Heart left ventricle (tissue), 16 donors: Measurements from ENCODE around the gene MALRD1. TPM values are rescaled to one million over a fixed set of nuclear protein-coding genes. Genes with fewer than 3 reads are reported as not detected.

ENCODE experiments used
- ATAC-seq, 4 donors: fragments of 200-7000 bp; cut with Tn5 transposase; one replicate each; pipeline ENCODE4 v1.9.1; 2020 to 2022; ENCODE audit warnings: moderate library complexity in 4 of 4, mild to moderate bottlenecking in 3 of 4, moderate number of reproducible peaks in 1 of 4
- DNase-seq, 5 donors: peaks; one replicate each; pipeline ENCODE4 v3.0.0-alpha.2; 2020
- H3K27ac ChIP-seq, 12 donors: fragments of 200-600 bp; sonication (generic) in 4 of 12; one replicate each; pipeline versions ENCODE4 v1.5.0 to v1.8.0; 2016 to 2022; ENCODE audit warnings: mild to moderate bottlenecking in 2 of 12
- H3K27me3 ChIP-seq, 9 donors: fragments of 200-600 bp; sonication (generic) in 2 of 9; one replicate each; pipeline versions ENCODE4 v1.5.1 to v1.8.0; 2016 to 2022; ENCODE audit warnings: mild to moderate bottlenecking in 3 of 9
- H3K36me3 ChIP-seq, 9 donors: fragments of 200-600 bp; sonication (generic) in 2 of 9; one replicate each; pipeline versions ENCODE4 v1.5.0 to v1.8.0; 2018 to 2022; ENCODE audit warnings: mild to moderate bottlenecking in 2 of 9
- H3K4me1 ChIP-seq, 12 donors: fragments of 200-600 bp; sonication (generic) in 4 of 12; one replicate each; pipeline versions ENCODE4 v1.5.0 to v1.8.0; 2016 to 2022; ENCODE audit warnings: mild to moderate bottlenecking in 3 of 12
- H3K4me3 ChIP-seq, 12 donors: fragments of 200-600 bp; sonication (generic) in 4 of 12; one replicate each; pipeline versions ENCODE4 v1.5.0 to v1.8.0; 2017 to 2022; ENCODE audit warnings: mild to moderate bottlenecking in 9 of 12, moderate library complexity in 4 of 12
- H3K9me3 ChIP-seq, 12 donors: fragments of 200-600 bp; sonication (generic) in 4 of 12; one replicate each; pipeline versions ENCODE4 v1.5.0 to v1.8.0; 2016 to 2022; ENCODE audit warnings: mild to moderate bottlenecking in 1 of 12
- POLR2A ChIP-seq, 2 donors: fragments of 450-650 bp; IDR thresholded peaks; one replicate each; pipeline ENCODE4 v1.6.1; 2017; ENCODE audit warnings: antibody characterized with exemption in 2 of 2, mild to moderate bottlenecking in 2 of 2, moderate library complexity in 2 of 2
- WGBS, 4 donors: extraction: QIAGEN DNeasy Blood & Tissue Kit in 2 of 4; methylation state at CpG; one replicate each; pipeline versions ENCODE4 v1.1.5 to v1.1.7; 2013 to 2018; 5-methylcytosine and 5-hydroxymethylcytosine counted together
- intact Hi-C, 10 donors: fragments of 100-400 bp; cut with DNase I; formaldehyde crosslinking; loops; one replicate each; pipeline versions ENCODE4 v1.11.1 to v1.14.2; 2022
- polyA plus RNA-seq, 2 donors: library from polyadenylated mRNA; stranded (reverse); fragments of 200-250 nt; gene quantifications; one replicate each; pipeline ENCODE4 v1.2.3, GENCODE V29; 2013
- total RNA-seq, 9 donors: library from RNA; depleted of rRNA in 2 of 9; stranded (reverse); fragments of >200 nt in 2 of 9; fragmentation: NEBNext Ultra II Directional in 3 of 9; extraction: Animal tissue kit (Norgen Biotek cat#: 25700) in 3 of 9; gene quantifications; one replicate each; pipeline versions ENCODE4 v1.1.0 to v1.2.4, GENCODE V29; 2016 to 2023
- TF ChIP-seq, protein P1 (sequence below), 12 donors: fragments of 200-600 bp; sonication (generic) in 4 of 12; IDR thresholded peaks; one replicate each; pipeline versions ENCODE4 v1.5.0 to v1.8.0; 2018 to 2022; ENCODE audit warnings: antibody characterized with exemption in 12 of 12, mild to moderate bottlenecking in 5 of 12
- donor health status: ischemic (EF 13 %, LVEDD 7.1; RV severe dilation, severe dysfunction).
- donor health status: healthy with polysubstance abuse.
- donor health status: DM: no; HTN: yes; CAD: no.
- donor health status: DM: no; HTN: no; CAD: no.
- donor health status: ischemic (EF 25% LVEDD 6.9; RV normal size, moderate dysfunction).
- donor health status: ischemic (EF 25% LVEDD 5.7; RV mildly dilated, moderate dysfunction).
- donor health status: healthy.
- donor health status: DM: yes; HTN: yes; CAD: no.
- donor health status: ischemic (EF 35%, LVEDD 5.7; RV mildly dilated, moderate dysfunction).
- donor health status: nonischemic (EF 11% LVEDD 7.7; RV severe dilation, severe dysfunction).
- donor health status: DM: yes; HTN: yes; CAD: no.
- donor health status: PGD.
- donor health status: ischemic (EF 29% LVEDD 5.4; RV normal size, mild dysfunction).
- donor health status: nonischemic (EF 23%, LVEDD 6.1; RV moderate dilation, normal function).

Gene MALRD1
- total and polyA plus RNA-seq, 11 donors: 0.12 to 1.1 (median 0.37) TPM; not detected in 1

DNA sequence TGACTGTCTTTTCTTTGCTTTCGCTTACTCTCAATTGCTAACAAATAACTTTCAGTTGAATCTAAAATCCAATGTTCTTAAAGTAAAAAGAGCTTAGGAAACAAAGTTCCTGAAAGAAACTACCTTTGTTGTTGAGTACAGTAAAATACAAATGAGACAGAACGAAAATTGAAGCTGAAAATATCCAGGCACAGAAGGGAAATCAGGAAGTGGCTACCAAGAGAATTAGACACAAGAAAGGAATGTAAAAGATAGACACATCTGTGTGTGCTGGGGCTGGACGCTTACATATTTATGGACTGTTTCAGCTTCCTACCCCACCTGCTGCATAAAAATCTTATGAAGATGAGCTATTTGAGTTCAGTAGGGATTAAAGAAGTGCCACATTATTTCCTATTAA is 606.0 kb downstream of the MALRD1 start:
- no peak for TF ChIP-seq POLR2A (IDR thresholded peaks at IDR 0.05)
- TF ChIP-seq, protein P1, sequence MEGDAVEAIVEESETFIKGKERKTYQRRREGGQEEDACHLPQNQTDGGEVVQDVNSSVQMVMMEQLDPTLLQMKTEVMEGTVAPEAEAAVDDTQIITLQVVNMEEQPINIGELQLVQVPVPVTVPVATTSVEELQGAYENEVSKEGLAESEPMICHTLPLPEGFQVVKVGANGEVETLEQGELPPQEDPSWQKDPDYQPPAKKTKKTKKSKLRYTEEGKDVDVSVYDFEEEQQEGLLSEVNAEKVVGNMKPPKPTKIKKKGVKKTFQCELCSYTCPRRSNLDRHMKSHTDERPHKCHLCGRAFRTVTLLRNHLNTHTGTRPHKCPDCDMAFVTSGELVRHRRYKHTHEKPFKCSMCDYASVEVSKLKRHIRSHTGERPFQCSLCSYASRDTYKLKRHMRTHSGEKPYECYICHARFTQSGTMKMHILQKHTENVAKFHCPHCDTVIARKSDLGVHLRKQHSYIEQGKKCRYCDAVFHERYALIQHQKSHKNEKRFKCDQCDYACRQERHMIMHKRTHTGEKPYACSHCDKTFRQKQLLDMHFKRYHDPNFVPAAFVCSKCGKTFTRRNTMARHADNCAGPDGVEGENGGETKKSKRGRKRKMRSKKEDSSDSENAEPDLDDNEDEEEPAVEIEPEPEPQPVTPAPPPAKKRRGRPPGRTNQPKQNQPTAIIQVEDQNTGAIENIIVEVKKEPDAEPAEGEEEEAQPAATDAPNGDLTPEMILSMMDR (IDR thresholded peaks at IDR 0.05): no peak
- Histone ChIP-seq H3K4me1 (peaks cover 0 to 46% (median 0%) of the 10 kb centered on the region in 12 donors), H3K4me3 (no peak overlapping the region), H3K27me3 (no peaks in the 10 kb centered on the region), H3K27ac (peak overlapping the region in 5 of 12 donors; percentile 27 to 64 (median 53)), H3K36me3 (no peaks in the 10 kb centered on the region), H3K9me3 (peaks cover 0 to 7% (median 0%) of the 10 kb centered on the region in 12 donors)
- 31 to 40% (median 32%) methylated on average over 3 of the region's 3 CpGs for WGBS, 4 donors
- peak in 1 of 4 donors; percentile 54 for ATAC-seq
- intact Hi-C loops: no loop called here
- DNase-seq: no peak

GRCh38 chr10:19656420-19657042 is 607.9 kb downstream of the MALRD1 start:
- no peak for DNase-seq
- H3K36me3 ChIP-seq: no peaks in the 10 kb centered on the region
- peaks cover 0 to 48% (median 0%) of the 10 kb centered on the region in 12 donors for H3K4me1 ChIP-seq
- H3K9me3 ChIP-seq: no peaks in the 10 kb centered on the region
- no peak for TF ChIP-seq POLR2A (IDR thresholded peaks at IDR 0.05)
- TF ChIP-seq, protein P1 (IDR thresholded peaks at IDR 0.05): no peak
- WGBS, 4 donors: 94 to 96% (median 94%) methylated on average over 3 of the region's 3 CpGs
- ATAC-seq: no peak
- H3K4me3 ChIP-seq: no peak overlapping the region
- no peaks in the 10 kb centered on the region for H3K27me3 ChIP-seq
- no peak overlapping the region for H3K27ac ChIP-seq
- intact Hi-C loops: no loop called here

GRCh38 chr10:19658131-19658530 is 609.5 kb downstream of the MALRD1 start:
- no peak for ATAC-seq
- peaks cover 0 to 43% (median 0%) of the 10 kb centered on the region in 12 donors for H3K4me1 ChIP-seq

GRCh38 chr10:19658622-19659233 is 610.1 kb downstream of the MALRD1 start:
- Histone ChIP-seq H3K4me1 (peaks cover 0 to 45% (median 0%) of the 10 kb centered on the region in 12 donors), H3K36me3 (no peaks in the 10 kb centered on the region), H3K9me3 (peaks cover 0 to 10% (median 2%) of the 10 kb centered on the region in 12 donors), H3K4me3 (no peak overlapping the region), H3K27me3 (no peaks in the 10 kb centered on the region), H3K27ac (peak overlapping the region in 5 of 12 donors; percentile 39 to 69 (median 61))
- intact Hi-C loops: no loop called here
- WGBS, 4 donors: 47 to 63% (median 54%) methylated on average over 5 of the region's 5 CpGs
- TF ChIP-seq, protein P1 (IDR thresholded peaks at IDR 0.05): no peak
- TF ChIP-seq POLR2A (IDR thresholded peaks at IDR 0.05): no peak
- peak in 1 of 5 donors; percentile 8 for DNase-seq
- ATAC-seq: peak in 3 of 4 donors; percentile 51 to 81 (median 79)

More at GRCh38 chr10:19658131-19658530, 609.5 kb downstream of the MALRD1 start:
- Histone ChIP-seq H3K27ac (peak overlapping the region in 5 of 12 donors; percentile 33 to 69 (median 44)), H3K27me3 (no peaks in the 10 kb centered on the region), H3K4me3 (no peak overlapping the region), H3K9me3 (peaks cover 0 to 10% (median under 1%) of the 10 kb centered on the region in 12 donors), H3K36me3 (no peaks in the 10 kb centered on the region)
- no peak for DNase-seq
- intact Hi-C loops: no loop called here
- WGBS, 4 donors: 50 to 72% (median 66%) methylated on average over 3 of the region's 3 CpGs
- no peak for TF ChIP-seq POLR2A (IDR thresholded peaks at IDR 0.05)
- TF ChIP-seq, protein P1 (IDR thresholded peaks at IDR 0.05): no peak
